ENCODE results near the gene PRKCE. TPM values are rescaled to one million over a fixed set of nuclear protein-coding genes. Genes with fewer than 3 reads are reported as not detected.

PRKCE gene
- total RNA-seq, result 12.5 and 13.7 TPM in 2 replicates

DNA sequence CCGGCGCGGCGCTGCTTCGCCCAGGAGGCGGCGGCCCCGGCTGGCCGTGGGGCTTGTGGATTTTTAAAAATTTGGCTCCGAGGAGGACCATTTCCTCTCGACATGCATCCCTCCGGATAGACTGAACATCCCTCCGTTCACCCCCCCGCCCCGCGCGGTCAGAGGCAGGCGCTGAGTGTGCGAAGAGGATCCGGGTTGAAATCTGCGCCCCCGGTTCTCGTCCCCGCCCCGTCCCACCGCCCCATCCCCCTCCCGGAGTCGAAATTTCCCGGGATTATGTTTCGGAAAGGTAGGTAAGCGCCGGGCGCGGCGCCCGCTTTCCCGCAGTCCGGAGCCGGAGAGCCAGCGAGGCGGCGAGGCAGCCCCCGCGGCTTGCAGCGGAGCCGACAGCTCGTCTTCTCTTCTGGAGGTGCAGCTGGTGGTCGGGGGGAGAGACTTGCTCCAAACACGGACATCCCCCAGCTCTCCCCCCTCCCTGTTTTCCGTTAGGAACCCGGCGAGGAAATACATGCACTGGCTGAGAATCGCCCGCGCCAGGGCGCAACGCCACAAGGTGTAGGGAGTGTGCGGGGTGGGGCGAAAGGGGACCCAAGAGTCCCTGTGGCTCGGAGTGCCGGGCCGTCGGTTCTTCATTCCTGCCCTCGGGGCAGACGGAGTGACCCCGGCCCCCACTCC, at the start of gene PRKCE:
PRKCE (plus strand) TSS at position 261 of the 675 bp plus-strand sequence.
- intact Hi-C loops (cut with micrococcal nuclease), result loop anchor here (1.0 to 5.0 kb wide), 7 partner anchors 8 to 1751 kb away; partner anchors contain the start of genes CAMKMT, EPAS1, LRPPRC and MSH2

DNA sequence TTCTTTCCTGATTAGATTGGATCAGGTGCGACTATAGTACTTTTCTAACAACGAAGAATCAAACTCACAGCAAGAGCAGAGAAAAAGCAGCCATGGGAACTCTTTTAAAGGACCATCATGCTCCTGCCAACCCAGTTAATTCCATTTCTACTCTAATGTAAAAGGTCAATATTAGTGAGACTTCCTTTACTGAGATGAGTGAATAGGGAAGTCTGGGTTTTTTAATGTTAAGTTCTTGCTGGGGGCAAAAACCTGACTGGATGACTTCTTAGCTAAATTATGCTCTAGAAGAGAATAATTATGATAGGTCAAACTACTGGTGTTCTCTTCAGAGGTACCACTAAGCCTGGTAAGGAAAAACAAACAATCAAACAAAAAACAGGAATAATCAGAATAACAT, 48.9 kb upstream of the PRKCE start:
- intact Hi-C loops (cut with micrococcal nuclease), result no loop called here

DNA sequence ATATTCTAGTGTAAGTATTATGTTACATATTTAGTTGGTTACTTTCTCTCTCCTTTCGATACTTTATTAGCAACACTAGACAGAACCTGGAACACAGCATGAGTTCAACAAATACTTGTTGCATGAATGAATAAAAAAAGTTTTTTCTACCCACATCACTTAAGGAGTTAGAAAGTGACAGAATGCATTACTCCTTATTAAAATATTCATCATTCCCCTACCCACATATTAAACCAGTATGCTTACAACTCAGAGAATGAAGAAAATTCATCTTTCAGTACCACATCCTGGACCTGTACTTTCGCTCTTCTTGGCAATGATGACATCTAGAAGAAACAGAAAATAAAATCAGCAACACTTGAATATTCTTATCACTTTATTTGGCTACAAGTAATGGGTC, 46.4 kb upstream of the PRKCE start:
- intact Hi-C loops (cut with micrococcal nuclease), result no loop called here

- intact Hi-C loops (cut with micrococcal nuclease), result no loop called here
These were observed 44.7 kb upstream of the PRKCE start for GRCh38 chr2:45606796-45607195.

GRCh38 chr2:45607701-45608100, 43.8 kb upstream of the PRKCE start:
- intact Hi-C loops (cut with micrococcal nuclease), result no loop called here

DNA sequence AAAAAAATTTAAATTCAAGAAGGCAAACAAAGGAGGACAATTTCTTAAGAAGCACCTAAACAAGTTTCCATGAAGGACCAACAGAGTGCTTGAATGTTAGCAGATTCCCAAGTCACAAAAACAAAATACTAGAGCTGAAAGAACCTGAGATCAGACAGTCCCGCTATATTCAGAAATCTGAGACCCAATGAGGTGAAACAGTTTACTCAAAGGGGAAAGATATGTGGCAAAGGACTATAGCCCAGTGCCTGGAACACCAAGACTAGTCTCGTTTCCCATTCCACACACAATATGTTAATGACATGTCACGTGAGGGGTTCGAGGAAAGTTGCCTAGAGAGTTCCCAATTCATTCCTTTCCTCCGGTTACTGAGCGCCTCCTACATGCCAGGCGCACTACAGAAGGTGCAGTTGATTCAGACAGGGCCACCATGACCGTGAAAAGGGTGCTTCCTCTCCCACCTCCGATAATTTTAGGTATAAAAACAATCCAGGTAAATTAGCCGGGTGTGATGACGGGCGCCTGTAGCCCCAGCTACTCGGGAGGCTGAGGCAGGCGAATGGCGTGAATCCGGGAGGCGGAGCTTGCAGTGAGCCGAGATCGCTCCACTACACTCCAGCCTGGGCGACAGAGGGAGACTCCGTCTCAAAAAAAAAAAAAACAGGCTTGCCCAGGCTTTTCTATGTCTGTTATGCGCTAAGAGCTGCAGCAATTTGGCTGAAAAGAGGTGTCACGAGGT, 41.0 kb upstream of the PRKCE start:
- intact Hi-C loops (cut with micrococcal nuclease), result loop anchor here (1.0 to 2.0 kb wide), 7 partner anchors 25 to 1442 kb away; partner anchors contain the start of genes PPM1B and PRKCE

GRCh38 chr2:45611020-45611859, 40.2 kb upstream of the PRKCE start, which contains the start of gene SRBD1:
Gene SRBD1, minus strand, starts transcription at chr2:45611267. Its CDS starts 5,826 bp downstream, at chr2:45605441.
- intact Hi-C loops (cut with micrococcal nuclease), result loop anchor here (1.0 to 2.0 kb wide), 7 partner anchors 26 to 1443 kb away; partner anchors contain the start of genes PPM1B and PRKCE

- intact Hi-C loops (cut with micrococcal nuclease), result no loop called here
These were observed 39.2 kb upstream of the PRKCE start for GRCh38 chr2:45612285-45612684.

GRCh38 chr2:45612731-45613130, 38.7 kb upstream of the PRKCE start:
- intact Hi-C loops (cut with micrococcal nuclease), result no loop called here

- intact Hi-C loops (cut with micrococcal nuclease), result no loop called here
These were observed 37.1 kb upstream of the PRKCE start for GRCh38 chr2:45614330-45614729.

DNA sequence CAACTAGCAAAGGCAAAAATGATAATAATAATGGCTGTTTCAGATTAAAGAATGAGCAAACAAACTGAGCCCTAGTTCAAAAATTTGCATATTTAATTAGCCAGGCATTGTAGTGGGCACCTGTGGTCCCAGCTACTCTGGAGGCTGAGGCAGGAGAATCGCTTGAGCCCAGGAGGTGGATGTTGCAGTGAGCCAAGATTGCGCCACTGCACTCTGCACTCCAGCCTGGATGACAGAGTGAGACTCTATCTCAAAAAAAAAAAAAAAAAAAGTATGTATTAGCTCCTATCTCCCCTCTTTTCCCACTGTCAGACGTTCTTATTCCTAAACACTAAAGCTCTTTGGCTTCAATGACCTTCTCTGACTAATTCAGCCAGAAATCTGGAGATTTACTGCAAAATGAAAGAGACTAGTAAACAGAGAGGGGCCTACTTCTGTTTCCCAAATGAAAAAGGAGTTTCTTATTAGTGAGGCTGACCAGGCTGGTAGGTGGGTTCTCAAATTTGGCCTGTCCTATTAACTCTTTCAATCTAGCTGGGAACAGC, 36.5 kb upstream of the PRKCE start:
- intact Hi-C loops (cut with micrococcal nuclease), result no loop called here

DNA sequence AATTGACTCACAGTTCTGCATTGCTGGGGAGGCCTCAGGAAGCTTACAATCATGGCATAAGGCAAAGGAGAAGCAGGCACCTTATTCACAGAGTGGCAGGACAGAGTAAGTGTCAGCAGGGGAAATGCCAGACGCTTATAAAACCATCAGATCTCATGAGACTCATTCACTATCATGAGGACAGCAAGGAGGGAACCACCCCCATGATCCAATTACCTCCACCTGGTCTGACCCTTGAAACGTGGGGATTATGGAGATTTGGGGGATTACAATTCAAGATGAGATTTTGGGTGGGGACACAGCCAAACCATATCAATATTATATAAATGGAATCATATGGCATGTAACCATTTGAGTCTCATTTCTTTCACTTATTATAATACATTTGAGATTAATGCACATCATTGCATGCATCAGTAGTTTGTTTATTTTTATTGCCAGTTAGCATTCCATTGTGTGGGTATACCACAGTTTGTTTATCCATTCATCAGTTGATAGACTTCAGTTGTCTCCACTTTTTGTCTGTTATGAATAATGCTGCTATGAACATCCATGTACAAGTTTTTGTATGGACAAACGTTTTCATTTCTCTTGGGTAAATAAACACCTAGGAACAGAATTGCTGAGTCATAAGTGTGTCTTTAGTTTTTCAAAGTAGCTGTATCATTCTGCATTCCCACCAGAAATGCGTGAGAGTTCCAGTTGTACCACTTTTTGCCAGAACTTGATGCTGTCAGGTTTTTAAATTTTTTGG, 34.6 kb upstream of the PRKCE start:
- intact Hi-C loops (cut with micrococcal nuclease), result no loop called here

DNA sequence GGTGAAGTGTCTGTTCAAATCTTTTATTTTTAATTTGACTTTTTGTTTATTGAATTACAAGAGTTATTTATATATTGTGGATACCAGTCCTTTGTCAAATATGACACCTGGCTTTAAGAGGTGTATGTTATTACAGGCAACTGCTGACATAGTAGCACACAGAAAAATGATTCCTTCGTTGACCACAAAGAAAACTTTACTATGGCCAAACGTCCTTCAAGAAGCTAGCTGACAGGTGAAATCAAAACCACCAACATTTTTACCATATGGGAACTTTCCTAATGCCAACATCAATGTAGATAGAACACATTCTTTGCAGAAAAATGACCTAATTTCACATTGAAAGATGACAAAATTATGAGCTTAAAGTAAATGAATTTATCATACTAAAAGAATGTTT, 34.0 kb upstream of the PRKCE start:
- intact Hi-C loops (cut with micrococcal nuclease), result no loop called here

GRCh38 chr2:45622336-45623075, 29.0 kb upstream of the PRKCE start:
- intact Hi-C loops (cut with micrococcal nuclease), result no loop called here

GRCh38 chr2:45623098-45623497, 28.4 kb upstream of the PRKCE start:
- intact Hi-C loops (cut with micrococcal nuclease), result no loop called here

- intact Hi-C loops (cut with micrococcal nuclease), result no loop called here
These were observed 25.7 kb upstream of the PRKCE start for GRCh38 chr2:45625824-45626223.

DNA sequence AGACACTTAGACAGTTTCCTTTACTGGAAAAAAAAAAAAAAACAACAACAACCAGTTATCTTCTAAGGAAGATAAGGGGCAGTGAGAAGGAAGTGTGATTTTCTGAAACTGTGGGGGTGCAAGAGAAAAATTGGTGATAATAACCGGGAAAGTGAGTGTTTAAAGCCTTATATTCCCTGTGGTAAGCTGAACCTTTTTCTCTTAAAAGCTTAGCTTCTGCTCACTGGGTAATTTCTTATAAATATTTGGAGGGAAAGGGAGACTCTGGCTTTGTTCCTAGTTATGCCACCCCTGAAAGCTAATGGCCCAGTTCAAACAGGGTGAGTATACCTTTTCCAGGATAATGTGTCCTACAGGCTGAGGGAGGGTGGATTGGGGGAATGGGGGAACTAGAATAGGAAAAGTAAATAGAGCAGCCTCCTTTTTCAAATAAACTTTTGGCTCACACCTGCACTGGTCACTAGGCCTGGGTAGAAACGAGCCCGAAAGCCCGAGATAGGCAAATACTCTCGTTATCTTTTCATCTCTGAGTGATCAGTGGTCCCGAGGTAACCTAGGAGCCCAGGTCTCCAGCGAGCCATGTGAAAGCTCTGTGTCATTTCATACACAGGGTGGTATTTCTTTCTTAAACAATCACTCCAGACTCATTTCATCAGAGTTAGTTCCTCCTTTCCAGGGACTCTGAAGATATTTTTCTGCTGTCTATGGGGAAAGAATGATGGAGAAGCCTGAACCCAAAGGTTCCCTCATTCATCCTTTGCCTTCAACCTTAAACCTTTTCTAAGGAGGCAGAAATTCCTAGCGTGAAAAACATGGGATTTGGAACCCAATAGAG, 24.9 kb upstream of the PRKCE start:
- intact Hi-C loops (cut with micrococcal nuclease), result no loop called here

- intact Hi-C loops (cut with micrococcal nuclease), result no loop called here
These were observed 23.6 kb upstream of the PRKCE start for GRCh38 chr2:45627911-45628310.

DNA sequence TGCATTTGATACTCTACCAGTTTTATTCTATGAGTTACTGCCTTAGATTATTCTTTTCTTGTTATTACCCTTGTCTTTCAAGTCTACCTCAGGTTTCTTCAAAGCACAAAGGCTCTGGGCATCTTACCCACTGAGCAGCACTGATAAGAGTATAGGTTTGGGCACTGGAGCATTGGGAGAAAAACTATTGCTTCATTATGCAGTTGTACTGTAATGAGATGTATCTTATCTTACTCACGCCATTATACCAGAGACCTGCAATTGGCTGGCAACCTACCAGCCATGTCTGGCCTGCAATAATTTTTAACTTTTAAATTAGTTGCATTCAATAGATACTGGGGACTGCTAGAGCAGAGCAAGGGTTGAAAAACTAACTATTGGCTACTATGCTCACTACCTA, 21.5 kb upstream of the PRKCE start:
- intact Hi-C loops (cut with micrococcal nuclease), result no loop called here

All from T-helper 1 cell treated with Interleukin-12 subunit alpha and Interleukin-12 subunit beta and Interleukin-4 antibody, amounts not matched to agents 30 ng/mL and 1 ng/mL, for 36 hours (primary cell).